ENCODE data around the gene BHLHA15.

DNA sequence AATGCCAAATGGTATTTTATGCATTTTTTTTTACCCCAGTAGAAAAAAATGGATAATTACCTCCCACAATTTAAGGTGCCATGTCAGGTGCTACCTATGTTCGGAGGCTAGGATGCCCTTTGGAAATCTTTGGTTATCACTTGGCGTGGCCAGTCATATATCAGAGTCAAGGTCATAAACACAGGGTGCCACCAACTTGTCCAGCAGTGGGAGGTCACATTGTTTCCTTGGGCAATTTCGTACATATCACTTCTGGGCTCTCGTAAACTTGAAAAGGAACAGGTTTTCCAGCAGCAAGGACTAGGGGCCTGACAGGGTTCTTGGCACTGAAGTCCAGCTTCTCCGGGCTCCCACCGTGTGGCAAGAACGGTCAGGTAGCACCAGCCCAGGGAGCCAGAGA, 48.0 kb upstream of the BHLHA15 start:
- TF ChIP-seq POLR2A (IDR thresholded peaks at IDR 0.05) = no peak
- TF ChIP-seq, protein P1, sequence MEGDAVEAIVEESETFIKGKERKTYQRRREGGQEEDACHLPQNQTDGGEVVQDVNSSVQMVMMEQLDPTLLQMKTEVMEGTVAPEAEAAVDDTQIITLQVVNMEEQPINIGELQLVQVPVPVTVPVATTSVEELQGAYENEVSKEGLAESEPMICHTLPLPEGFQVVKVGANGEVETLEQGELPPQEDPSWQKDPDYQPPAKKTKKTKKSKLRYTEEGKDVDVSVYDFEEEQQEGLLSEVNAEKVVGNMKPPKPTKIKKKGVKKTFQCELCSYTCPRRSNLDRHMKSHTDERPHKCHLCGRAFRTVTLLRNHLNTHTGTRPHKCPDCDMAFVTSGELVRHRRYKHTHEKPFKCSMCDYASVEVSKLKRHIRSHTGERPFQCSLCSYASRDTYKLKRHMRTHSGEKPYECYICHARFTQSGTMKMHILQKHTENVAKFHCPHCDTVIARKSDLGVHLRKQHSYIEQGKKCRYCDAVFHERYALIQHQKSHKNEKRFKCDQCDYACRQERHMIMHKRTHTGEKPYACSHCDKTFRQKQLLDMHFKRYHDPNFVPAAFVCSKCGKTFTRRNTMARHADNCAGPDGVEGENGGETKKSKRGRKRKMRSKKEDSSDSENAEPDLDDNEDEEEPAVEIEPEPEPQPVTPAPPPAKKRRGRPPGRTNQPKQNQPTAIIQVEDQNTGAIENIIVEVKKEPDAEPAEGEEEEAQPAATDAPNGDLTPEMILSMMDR (IDR thresholded peaks at IDR 0.05) = no peak
